HepG2 (cell line): Measurements from ENCODE around the gene SBNO1. TPM values are rescaled to one million over a fixed set of nuclear protein-coding genes. Genes with fewer than 3 reads are reported as not detected.
A peak's percentile ranks its signal among the peaks of the same experiment; 100 is the strongest.

Source experiments
- ATF1 ChIP-seq: IDR thresholded peaks from 2 replicates; pipeline ENCODE4 v1.6.1; 2016; ENCODE audit warnings: mild to moderate bottlenecking, control low read depth
- GABPA ChIP-seq, 2 experiments: IDR thresholded peaks; 2 replicates each; pipeline ENCODE4 v1.6.1; 2011 to 2016; ENCODE audit warnings: low read depth in 2 of 2, low read length in 1 of 2, missing biosample characterization in 1 of 2, missing genetic modification characterization in 1 of 2
- HDAC1 ChIP-seq: sonication (generic); formaldehyde crosslinking; IDR thresholded peaks from 2 replicates; pipeline ENCODE4 v1.5.1; 2020; ENCODE audit warnings: mild to moderate bottlenecking, missing genetic modification reagents
- MYC ChIP-seq: sonication (generic); formaldehyde crosslinking; IDR thresholded peaks from 2 replicates; pipeline ENCODE4 v1.9.0; 2021; ENCODE audit warnings: missing genetic modification reagents, borderline replicate concordance
- NFKB2 ChIP-seq: sonication (generic); formaldehyde crosslinking; IDR thresholded peaks from 2 replicates; pipeline ENCODE4 v1.4.0; 2020; ENCODE audit warnings: missing genetic modification reagents, borderline replicate concordance
- NRL ChIP-seq: sonication (generic); formaldehyde crosslinking; IDR thresholded peaks from 2 replicates; pipeline ENCODE4 v1.5.0; 2020; ENCODE audit warnings: missing genetic modification reagents, mild to moderate bottlenecking, moderate library complexity, borderline replicate concordance
- PHF8 ChIP-seq: sonication (generic); formaldehyde crosslinking; IDR thresholded peaks from 2 replicates; pipeline ENCODE4 v1.5.0; 2020; ENCODE audit warnings: missing genetic modification reagents
- PPARG ChIP-seq: conservative IDR thresholded peaks from 2 replicates; pipeline ENCODE4 v1.6.1; 2016; ENCODE audit warnings: missing biosample characterization, missing genetic modification reagents
- RFX5 ChIP-seq: IDR thresholded peaks from 2 replicates; pipeline ENCODE4 v1.6.1; 2011; ENCODE audit warnings: low read depth, low read length, improper control_type of control experiment
- SIN3A ChIP-seq: IDR thresholded peaks from 2 replicates; pipeline ENCODE4 v1.6.1; 2011; ENCODE audit warnings: low read depth, mild to moderate bottlenecking, control low read depth, low read length, borderline replicate concordance
- SKI ChIP-seq: fragments of 450-650 bp; IDR thresholded peaks from one replicate; pipeline ENCODE4 v1.6.1; 2018; ENCODE audit warnings: mild to moderate bottlenecking; ENCODE audit not compliant: partially characterized antibody
- SP5 ChIP-seq: IDR thresholded peaks from 2 replicates; pipeline ENCODE4 v1.6.1; 2016; ENCODE audit warnings: low read depth, borderline replicate concordance
- TGIF2 ChIP-seq: IDR thresholded peaks from 2 replicates; pipeline ENCODE4 v1.6.1; 2016; ENCODE audit warnings: control low read depth, missing compliant biosample characterization
- THAP11 ChIP-seq: IDR thresholded peaks from 2 replicates; pipeline ENCODE4 v1.6.1; 2016; ENCODE audit warnings: missing biosample characterization, missing genetic modification reagents
- ZFX ChIP-seq: sonication (generic); formaldehyde crosslinking; IDR thresholded peaks from 2 replicates; pipeline ENCODE4 v1.4.0; 2020; ENCODE audit warnings: mild to moderate bottlenecking, low read depth, missing genetic modification reagents, moderate library complexity
- ZNF235 ChIP-seq: sonication (generic); formaldehyde crosslinking; IDR thresholded peaks from 2 replicates; pipeline ENCODE4 v1.8.1; 2023; ENCODE audit warnings: mild to moderate bottlenecking, missing genetic modification reagents, borderline replicate concordance
- ZNF768 ChIP-seq: sonication (generic); formaldehyde crosslinking; IDR thresholded peaks from 2 replicates; pipeline ENCODE4 v1.4.0; 2020; ENCODE audit warnings: missing genetic modification reagents
- ZNF782 ChIP-seq: sonication (generic); formaldehyde crosslinking; IDR thresholded peaks from 2 replicates; pipeline ENCODE4 v1.4.0; 2020; ENCODE audit warnings: missing genetic modification reagents, mild to moderate bottlenecking, borderline replicate concordance
- ZNF891 ChIP-seq: sonication (generic); formaldehyde crosslinking; IDR thresholded peaks from 2 replicates; pipeline ENCODE4 v1.5.0; 2020; ENCODE audit warnings: mild to moderate bottlenecking, missing genetic modification reagents
- polyA plus RNA-seq, 8 experiments: library from polyadenylated mRNA; depleted of rRNA in 3 of 8; stranded (reverse) in 7 of 8; unstranded in 1 of 8; fragments of >200 nt; fragmentation: Illumina TruSeq in 4 of 8; extraction: Trizol in 4 of 8; gene quantifications; 2 replicates each; pipeline versions ENCODE4 v1.2.1 to v1.2.3, GENCODE V29; 2011 to 2016; ENCODE audit warnings: low read depth in 4 of 8, missing spikeins in 1 of 8, mixed read lengths in 1 of 8; ENCODE audit not compliant: insufficient read depth in 1 of 8
- total RNA-seq, 5 experiments: library from RNA; depleted of rRNA; stranded (reverse); fragments of >200 nt; fragmentation: Illumina TruSeq; extraction: Trizol; gene quantifications; 2 replicates each; pipeline ENCODE4 v1.2.3, GENCODE V29; 2016; ENCODE audit warnings: low read depth in 1 of 5
- TF ChIP-seq, protein P1 (sequence below): sonication (generic); formaldehyde crosslinking; IDR thresholded peaks from 2 replicates; pipeline ENCODE4 v1.4.0; 2020; ENCODE audit warnings: mild to moderate bottlenecking, missing genetic modification reagents
- TF ChIP-seq, protein P2 (sequence below): IDR thresholded peaks from 2 replicates; pipeline ENCODE4 v1.6.1; 2016; ENCODE audit warnings: low read depth, missing genetic modification reagents, missing compliant biosample characterization
- TF ChIP-seq, protein P3 (sequence below): sonication (generic); formaldehyde crosslinking; IDR thresholded peaks from 2 replicates; pipeline ENCODE4 v1.5.0; 2020; ENCODE audit warnings: mild to moderate bottlenecking, missing genetic modification reagents, moderate library complexity

SBNO1 gene
- total and polyA plus RNA-seq, 2 of the 13 experiments (the other 11 are each of a cell fraction or from before 2014, with no cell fraction given), result 10.9 to 40.2 TPM

DNA sequence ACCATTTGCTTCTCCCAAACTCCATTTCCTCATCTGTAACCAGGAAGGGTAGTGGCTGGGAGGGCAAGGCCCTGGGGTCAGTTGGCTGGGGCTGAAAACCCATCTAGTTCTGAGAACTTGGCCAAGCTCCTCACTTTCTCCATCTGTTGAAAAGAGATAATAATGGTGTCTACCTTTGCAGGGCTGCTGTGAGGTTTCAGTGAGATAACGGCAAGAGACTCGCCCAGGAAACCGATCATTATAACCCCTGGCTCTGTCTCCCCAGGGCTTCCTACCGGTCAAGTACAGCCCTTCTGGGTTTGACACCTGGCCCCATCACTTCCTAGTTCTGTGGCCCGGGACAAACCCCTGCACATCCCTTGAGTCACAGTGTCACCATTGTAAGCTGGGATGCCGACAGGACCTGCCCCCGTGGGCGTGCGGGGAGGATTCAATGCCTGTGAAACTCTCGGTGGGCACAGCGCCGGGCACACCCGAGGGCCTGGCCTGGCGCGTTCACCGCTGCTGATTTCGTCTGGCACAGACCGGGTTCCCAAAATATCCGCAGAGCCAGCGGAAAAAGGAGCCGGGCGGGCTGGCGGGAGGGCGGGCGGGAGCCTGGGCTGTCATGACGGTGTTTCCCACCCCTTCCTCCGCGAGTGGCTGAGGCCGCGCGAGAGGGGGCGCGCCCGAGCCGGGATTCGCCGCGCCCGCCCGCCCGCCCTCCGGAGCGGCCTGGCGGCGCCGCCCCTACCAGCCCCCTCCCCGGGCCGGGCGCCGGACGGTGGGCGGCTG lies 23.7 kb upstream of the SBNO1 start (continued):
- peak; percentile 38 for TF ChIP-seq HDAC1 (CRISPR knock-in tag)
- TF ChIP-seq GABPA (IDR thresholded peaks at IDR 0.05; ENCODE audit: low read depth, low read length), result no peak
- peak; percentile 8; the same call in 1 of the 2 replicates for TF ChIP-seq GABPA (CRISPR knock-in tag; IDR thresholded peaks at IDR 0.05; ENCODE audit: low read depth)
- TF ChIP-seq, protein P1, sequence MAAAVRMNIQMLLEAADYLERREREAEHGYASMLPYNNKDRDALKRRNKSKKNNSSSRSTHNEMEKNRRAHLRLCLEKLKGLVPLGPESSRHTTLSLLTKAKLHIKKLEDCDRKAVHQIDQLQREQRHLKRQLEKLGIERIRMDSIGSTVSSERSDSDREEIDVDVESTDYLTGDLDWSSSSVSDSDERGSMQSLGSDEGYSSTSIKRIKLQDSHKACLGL (CRISPR knock-in tag), result peak; percentile 55; the same call in 1 of the 2 replicates
- no peak for TF ChIP-seq ATF1 (CRISPR knock-in tag)
- TF ChIP-seq MYC, result 0 out of 2 replicates have a peak, but pooled peaks have one; percentile 29
- TF ChIP-seq PHF8, result 0 out of 2 replicates have a peak, but pooled peaks have one; percentile 26
- TF ChIP-seq THAP11 (CRISPR knock-in tag), result no peak
- TF ChIP-seq, protein P2, sequence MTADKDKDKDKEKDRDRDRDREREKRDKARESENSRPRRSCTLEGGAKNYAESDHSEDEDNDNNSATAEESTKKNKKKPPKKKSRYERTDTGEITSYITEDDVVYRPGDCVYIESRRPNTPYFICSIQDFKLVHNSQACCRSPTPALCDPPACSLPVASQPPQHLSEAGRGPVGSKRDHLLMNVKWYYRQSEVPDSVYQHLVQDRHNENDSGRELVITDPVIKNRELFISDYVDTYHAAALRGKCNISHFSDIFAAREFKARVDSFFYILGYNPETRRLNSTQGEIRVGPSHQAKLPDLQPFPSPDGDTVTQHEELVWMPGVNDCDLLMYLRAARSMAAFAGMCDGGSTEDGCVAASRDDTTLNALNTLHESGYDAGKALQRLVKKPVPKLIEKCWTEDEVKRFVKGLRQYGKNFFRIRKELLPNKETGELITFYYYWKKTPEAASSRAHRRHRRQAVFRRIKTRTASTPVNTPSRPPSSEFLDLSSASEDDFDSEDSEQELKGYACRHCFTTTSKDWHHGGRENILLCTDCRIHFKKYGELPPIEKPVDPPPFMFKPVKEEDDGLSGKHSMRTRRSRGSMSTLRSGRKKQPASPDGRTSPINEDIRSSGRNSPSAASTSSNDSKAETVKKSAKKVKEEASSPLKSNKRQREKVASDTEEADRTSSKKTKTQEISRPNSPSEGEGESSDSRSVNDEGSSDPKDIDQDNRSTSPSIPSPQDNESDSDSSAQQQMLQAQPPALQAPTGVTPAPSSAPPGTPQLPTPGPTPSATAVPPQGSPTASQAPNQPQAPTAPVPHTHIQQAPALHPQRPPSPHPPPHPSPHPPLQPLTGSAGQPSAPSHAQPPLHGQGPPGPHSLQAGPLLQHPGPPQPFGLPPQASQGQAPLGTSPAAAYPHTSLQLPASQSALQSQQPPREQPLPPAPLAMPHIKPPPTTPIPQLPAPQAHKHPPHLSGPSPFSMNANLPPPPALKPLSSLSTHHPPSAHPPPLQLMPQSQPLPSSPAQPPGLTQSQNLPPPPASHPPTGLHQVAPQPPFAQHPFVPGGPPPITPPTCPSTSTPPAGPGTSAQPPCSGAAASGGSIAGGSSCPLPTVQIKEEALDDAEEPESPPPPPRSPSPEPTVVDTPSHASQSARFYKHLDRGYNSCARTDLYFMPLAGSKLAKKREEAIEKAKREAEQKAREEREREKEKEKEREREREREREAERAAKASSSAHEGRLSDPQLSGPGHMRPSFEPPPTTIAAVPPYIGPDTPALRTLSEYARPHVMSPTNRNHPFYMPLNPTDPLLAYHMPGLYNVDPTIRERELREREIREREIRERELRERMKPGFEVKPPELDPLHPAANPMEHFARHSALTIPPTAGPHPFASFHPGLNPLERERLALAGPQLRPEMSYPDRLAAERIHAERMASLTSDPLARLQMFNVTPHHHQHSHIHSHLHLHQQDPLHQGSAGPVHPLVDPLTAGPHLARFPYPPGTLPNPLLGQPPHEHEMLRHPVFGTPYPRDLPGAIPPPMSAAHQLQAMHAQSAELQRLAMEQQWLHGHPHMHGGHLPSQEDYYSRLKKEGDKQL (CRISPR knock-in tag), result no peak
- TF ChIP-seq NRL (CRISPR knock-in tag), result no peak
- no peak for TF ChIP-seq SKI
- peak; percentile 85 for TF ChIP-seq RFX5
- TF ChIP-seq ZNF891 (CRISPR knock-in tag), result 0 out of 2 replicates have a peak, but pooled peaks have one; percentile 1
- TF ChIP-seq SP5 (CRISPR knock-in tag), result peak; percentile 11; the same call in 1 of the 2 replicates
- peak; percentile 38; the same call in 1 of the 2 replicates for TF ChIP-seq NFKB2 (CRISPR knock-in tag)
- TF ChIP-seq ZFX (CRISPR knock-in tag), result peak; percentile 45; the same call in 1 of the 2 replicates
- peak; percentile 36; the same call in 1 of the 2 replicates for TF ChIP-seq ZNF768 (CRISPR knock-in tag)
- TF ChIP-seq TGIF2 (CRISPR knock-in tag), result peak; percentile 78
- 0 out of 2 replicates have a peak, but pooled peaks have one; percentile 44 for TF ChIP-seq ZNF235 (CRISPR knock-in tag)
- TF ChIP-seq PPARG, result no peak
- 0 out of 2 replicates have a peak, but pooled peaks have one; percentile 42 for TF ChIP-seq SIN3A
- TF ChIP-seq, protein P3, sequence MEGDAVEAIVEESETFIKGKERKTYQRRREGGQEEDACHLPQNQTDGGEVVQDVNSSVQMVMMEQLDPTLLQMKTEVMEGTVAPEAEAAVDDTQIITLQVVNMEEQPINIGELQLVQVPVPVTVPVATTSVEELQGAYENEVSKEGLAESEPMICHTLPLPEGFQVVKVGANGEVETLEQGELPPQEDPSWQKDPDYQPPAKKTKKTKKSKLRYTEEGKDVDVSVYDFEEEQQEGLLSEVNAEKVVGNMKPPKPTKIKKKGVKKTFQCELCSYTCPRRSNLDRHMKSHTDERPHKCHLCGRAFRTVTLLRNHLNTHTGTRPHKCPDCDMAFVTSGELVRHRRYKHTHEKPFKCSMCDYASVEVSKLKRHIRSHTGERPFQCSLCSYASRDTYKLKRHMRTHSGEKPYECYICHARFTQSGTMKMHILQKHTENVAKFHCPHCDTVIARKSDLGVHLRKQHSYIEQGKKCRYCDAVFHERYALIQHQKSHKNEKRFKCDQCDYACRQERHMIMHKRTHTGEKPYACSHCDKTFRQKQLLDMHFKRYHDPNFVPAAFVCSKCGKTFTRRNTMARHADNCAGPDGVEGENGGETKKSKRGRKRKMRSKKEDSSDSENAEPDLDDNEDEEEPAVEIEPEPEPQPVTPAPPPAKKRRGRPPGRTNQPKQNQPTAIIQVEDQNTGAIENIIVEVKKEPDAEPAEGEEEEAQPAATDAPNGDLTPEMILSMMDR (CRISPR knock-in tag), result peak; percentile 28; the same call in 1 of the 2 replicates
- TF ChIP-seq ZNF782 (CRISPR knock-in tag), result 0 out of 2 replicates have a peak, but pooled peaks have one; percentile 54
